ENCODE data around the gene MSMP.
A peak's percentile ranks its signal among the peaks of the same experiment; 100 is the strongest.

Gene MSMP

DNA sequence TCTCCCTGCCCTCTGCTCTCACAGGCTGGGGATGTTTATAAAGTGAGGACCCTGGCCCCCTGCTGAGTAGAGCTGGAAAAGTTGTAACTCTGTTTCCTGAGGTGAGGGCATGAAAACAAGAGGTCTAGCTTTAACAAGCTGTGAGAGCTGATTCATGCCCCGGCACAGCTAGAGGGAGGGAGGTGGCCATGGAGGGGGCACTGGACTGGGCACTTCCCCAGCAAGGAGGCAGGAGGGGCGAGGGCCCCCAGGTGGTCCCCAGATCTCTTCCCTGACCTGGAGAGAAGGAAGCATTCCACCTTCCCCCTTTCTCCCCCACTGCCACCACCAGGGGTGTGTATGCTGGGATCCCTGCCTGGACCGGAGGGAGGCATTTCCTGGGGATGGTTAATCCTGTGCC lies at the start of gene MSMP:
TSS of gene MSMP (minus strand) at position 13 of the 400 bp plus-strand sequence. CDS start 147 bp downstream, outside the sequence.
- DNase-seq, result no peak

DNA sequence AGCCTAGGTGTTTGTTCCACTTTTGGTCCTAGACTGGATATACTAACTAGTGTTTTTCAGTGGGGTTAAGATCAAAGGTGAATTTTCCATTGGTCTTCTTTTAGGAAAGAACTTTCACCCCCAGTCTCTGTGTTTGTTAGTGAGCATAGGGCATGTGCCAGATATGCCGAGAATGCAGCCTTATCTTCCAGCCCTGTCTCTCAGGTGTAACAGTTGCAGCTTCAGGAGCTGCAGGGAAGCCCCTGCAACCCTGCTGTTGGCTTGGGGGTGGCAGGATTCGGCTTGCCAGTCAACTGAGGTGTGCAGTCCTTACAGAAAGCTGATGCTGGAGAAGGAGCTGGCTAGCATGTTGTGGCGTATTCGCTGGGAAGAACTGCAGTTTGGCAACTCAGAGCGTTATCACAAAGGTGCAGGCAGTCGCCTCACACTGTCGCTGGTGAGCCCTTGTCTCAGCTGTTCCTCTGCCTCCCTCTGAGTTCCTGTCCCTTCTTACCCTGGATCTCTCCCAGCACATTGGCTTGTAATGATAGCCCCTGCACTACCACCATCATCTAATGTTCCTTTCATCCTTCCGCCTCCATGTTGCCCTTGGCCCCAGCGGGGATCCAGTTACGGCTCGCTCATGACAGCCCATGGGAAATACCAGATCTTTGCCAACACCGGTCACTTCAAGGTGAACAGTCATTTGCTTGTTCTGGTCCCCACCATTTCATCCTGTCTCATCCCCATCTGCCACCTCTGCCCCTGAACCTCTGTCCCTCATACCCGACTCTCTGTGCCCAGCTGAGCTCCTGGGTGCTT lies 47.5 kb upstream of the MSMP start:
- DNase-seq, result no peak

DNA sequence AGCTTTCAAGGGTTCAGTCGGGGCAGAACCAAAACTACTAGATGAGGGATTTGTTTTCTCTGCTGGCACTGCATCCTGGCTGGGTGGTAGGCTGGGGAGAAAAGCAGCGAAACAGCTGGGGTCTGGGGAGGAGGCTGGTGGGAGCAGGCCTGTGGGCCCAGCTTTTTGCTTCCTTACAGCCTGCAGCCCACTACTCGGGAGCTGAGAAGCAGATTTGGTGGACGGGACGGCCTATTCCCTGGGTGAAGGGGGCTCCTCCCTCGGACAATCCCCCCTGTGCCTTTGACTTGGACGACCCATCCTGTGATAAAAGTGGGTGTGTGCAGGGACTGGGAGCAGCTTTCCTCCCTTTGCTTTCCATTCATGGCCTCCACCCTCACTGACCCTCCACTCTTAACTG lies 46.5 kb upstream of the MSMP start:
- no peak for DNase-seq

GRCh38 chr9:35798658-35799374 lies 44.7 kb upstream of the MSMP start:
- DNase-seq, result no peak

GRCh38 chr9:35797311-35798109 lies 43.4 kb upstream of the MSMP start:
- no peak for DNase-seq

DNA sequence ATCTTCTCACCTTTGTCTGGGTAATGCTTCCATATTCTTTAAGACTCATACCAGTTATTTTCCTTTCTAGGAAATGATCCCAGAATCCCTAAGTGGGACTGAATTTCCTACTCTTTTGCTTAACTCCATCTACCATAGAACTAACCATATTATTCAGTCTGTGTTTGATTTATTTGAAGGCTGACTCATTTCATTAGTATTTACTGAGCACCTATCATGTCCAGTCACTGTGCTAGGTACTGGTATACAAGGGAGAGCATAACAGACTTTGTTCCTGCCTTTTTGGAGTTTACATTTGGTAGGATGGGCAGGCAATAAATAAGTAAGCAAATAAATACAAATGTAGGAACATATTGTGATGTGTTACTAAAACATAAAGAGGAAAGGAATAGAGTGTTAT lies 41.6 kb upstream of the MSMP start:
- no peak for DNase-seq

DNA sequence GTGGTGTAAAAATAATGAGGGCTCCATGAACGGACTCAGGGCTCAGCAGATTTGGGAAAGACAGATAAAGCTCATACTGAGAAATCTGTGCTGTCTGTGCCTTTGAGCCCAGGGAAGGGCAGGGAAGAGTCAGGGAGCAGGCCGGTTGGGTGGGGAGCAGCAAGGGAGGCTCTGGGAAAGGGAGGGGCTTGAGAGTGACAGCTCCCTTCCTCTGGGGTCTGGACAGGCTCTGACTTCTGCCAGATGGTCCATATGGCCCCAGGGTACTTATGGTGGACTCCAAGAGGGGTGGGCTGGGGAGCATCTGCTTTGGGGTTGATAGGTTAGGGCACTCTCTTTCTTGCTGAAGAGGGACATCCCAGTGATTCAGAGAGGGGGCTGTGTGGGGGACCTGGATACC lies 39.4 kb upstream of the MSMP start:
- DNase-seq, result no peak

DNA sequence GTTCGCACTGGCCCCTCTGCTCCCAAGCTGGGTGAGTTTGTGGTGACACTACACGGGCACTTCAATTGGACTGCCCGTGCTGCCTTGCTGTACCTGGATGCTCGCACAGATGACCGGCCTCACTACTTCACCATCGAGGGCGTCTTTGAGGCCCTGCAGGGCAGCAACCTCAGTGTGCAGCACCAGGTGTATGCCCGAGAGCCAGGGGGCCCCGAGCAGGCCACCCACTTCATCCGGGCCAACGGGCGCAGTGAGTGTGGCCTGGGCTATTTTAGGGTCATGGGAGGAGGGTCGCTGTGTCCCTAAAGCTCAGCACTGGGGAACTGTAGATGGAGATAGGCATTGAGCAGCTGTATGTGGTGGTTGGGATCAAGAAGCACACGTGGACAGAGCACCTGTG lies 38.8 kb upstream of the MSMP start:
- no peak for DNase-seq

- DNase-seq, result no peak
Observed at GRCh38 chr9:35792024-35792813, 38.1 kb upstream of the MSMP start.

GRCh38 chr9:35791297-35791921 lies 37.3 kb upstream of the MSMP start, which contains the start of gene NPR2:
NPR2 (plus strand) TSS chr9:35791591; CDS start chr9:35792409, 818 bp downstream.
- peak; percentile 75 for DNase-seq

- peak; percentile 82 for DNase-seq
Observed at GRCh38 chr9:35790385-35791296, 36.6 kb upstream of the MSMP start.

DNA sequence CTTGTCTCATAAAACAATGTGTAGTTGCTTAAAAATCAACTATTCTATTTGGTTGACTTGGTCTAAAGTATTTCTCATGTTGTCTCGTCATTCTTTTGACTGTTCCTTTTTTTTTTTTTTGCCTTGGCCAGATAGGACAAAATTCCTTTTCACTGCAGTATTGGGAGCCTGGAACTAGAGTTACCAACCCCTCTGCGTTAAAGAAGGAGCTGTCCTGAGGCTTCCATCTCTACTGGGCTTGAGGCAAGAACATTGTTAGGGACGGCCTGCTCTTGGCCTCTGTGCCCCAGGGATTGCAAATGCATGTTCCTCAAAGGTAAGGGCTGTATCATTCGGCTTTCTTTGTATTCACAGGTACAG lies 35.9 kb upstream of the MSMP start:
- no peak for DNase-seq

DNA sequence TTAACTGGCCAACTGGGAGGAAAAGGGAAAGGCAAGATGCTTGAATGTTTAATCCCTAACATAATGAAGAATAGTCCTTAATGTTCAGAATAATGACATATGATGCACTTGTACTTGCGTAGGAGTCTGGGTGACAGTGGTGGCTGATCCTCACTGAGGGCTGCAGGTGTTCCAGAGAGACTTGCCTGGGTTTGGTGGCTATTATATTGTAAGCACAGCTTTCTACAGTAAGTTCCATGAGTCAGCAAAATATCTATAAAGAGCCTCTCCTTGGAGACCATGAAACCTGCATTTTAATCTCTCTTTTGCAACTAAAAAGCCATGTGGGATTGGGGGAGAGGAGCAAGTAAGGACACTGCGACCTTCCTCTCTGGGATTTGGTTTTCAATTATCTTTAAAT lies 35.5 kb upstream of the MSMP start:
- no peak for DNase-seq

DNA sequence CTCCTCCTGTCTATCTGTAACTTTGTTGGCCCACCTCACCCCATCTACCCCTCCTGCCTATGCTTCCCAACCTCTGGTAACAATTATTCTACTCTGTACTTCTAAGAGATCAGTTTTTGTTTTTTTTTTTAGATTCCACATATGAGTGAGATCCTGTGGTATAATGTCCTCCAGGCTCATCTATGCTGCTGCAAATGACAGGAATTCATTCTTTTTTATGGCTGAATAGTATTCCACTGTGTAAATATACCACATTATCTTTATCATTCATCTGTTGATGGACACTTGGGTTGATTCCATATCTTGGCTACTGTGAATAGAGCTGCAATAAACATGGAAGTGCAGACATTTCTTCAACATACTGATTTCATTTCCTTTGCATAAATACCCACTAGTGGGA lies 29.3 kb upstream of the MSMP start:
- DNase-seq, result no peak

DNA sequence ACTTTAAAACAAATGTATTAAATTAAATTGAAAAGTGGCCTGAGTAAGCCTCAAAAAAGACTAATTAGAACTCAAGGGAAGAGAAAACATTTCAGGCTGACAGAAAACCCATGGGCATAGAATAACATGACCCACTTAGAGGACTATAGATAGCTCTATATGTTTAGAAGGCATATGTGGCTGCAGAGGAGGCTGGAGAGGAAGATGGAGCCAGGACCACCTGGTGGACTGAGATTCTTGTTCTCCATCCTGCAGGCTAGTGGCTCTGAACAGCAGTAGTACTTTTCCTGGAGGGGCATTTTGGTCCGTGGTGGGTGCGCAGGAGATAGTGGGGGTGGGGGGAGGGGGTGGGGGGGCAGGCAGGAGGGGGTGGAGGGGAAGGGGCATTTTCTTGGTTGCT lies 27.0 kb upstream of the MSMP start:
- no peak for DNase-seq

- DNase-seq, result no peak
Observed at GRCh38 chr9:35778496-35778895, 24.4 kb upstream of the MSMP start.

GRCh38 chr9:35776018-35776417 lies 21.9 kb upstream of the MSMP start:
- no peak for DNase-seq

- DNase-seq, result no peak
Observed at GRCh38 chr9:35774907-35775635, 21.0 kb upstream of the MSMP start.

DNA sequence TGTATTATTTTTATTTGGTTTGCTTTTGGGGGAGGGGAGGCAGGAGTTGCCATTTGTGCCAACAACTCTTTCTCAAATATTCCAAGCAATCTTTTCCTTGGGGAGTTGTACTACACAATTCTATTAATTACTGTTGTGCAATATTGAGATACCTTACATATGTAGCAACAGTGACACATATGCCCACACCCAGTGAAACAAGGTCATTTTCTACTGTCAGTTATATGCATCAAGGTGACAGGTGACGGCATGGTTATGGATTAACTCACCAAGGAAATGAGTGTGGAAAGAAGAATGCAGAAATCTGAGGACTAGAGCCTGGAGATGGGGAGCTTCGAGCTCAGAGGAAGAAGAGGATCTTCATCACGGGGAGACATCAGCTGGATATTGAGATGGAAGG lies 17.9 kb upstream of the MSMP start:
- DNase-seq, result no peak

- DNase-seq, result no peak
Observed at GRCh38 chr9:35771534-35771933, 17.5 kb upstream of the MSMP start.

DNA sequence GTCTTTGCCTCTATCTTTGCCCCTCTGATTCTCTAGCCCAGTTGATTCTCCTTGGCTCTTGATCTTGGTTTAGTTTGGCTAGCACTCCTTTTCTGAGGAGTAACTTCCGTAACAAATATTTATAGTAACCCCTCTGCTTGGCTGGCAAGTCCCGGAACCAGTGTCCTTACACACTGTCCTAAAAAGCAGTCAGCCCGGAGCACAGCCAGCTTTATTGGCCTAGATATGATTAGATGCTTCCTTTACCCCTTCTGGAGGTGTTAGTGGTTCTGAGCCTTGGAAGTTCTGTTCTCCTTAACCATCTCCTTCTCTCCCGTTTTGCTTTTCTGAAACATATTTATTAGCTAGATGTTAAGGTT lies 17.0 kb upstream of the MSMP start:
- no peak for DNase-seq

All from left hindlimb (tissue), 1 donor.